ENCODE measurements around the gene INPP5A. TPM values are rescaled to one million over a fixed set of nuclear protein-coding genes. Genes with fewer than 3 reads are reported as not detected.

Gene INPP5A
- total RNA-seq, 1 donor from 2014 or later: 36.3 TPM

GRCh38 chr10:132548106-132548823 lies 10.7 kb downstream of the INPP5A start:
- H3K4me3 Mint-ChIP-seq (ENCODE audit: unreplicated experiment): no peak overlapping the region
- H3K27me3 Mint-ChIP-seq (ENCODE audit: unreplicated experiment): no peaks in the 10 kb centered on the region
- H3K27ac Mint-ChIP-seq (ENCODE audit: unreplicated experiment): no peak overlapping the region
- H3K4me1 Mint-ChIP-seq (ENCODE audit: low read depth, unreplicated experiment): peaks cover 4% of the 10 kb centered on the region
- H3K36me3 Mint-ChIP-seq (ENCODE audit: unreplicated experiment): no peaks in the 10 kb centered on the region
- no peak for DNase-seq
- TF ChIP-seq CTCF (IDR thresholded peaks at IDR 0.05; ENCODE audit: partially characterized antibody, unreplicated experiment): no peak
- peaks cover 3% of the 10 kb centered on the region for H3K9me3 Mint-ChIP-seq (ENCODE audit: unreplicated experiment)

GRCh38 chr10:132548869-132549268 lies 11.3 kb downstream of the INPP5A start:
- Mint-ChIP-seq H3K4me1 (ENCODE audit: low read depth, unreplicated experiment) (peaks cover 4% of the 10 kb centered on the region), H3K27ac (ENCODE audit: unreplicated experiment) (no peak overlapping the region), H3K4me3 (ENCODE audit: unreplicated experiment) (no peak overlapping the region), H3K9me3 (ENCODE audit: unreplicated experiment) (peaks cover 3% of the 10 kb centered on the region), H3K27me3 (ENCODE audit: unreplicated experiment) (no peaks in the 10 kb centered on the region), H3K36me3 (ENCODE audit: unreplicated experiment) (no peaks in the 10 kb centered on the region)
- no peak for TF ChIP-seq CTCF (IDR thresholded peaks at IDR 0.05; ENCODE audit: partially characterized antibody, unreplicated experiment)
- DNase-seq: no peak

GRCh38 chr10:132549371-132549770 lies 11.8 kb downstream of the INPP5A start:
- Mint-ChIP-seq H3K9me3 (ENCODE audit: unreplicated experiment) (peaks cover 3% of the 10 kb centered on the region), H3K4me3 (ENCODE audit: unreplicated experiment) (no peak overlapping the region), H3K27ac (ENCODE audit: unreplicated experiment) (no peak overlapping the region), H3K36me3 (ENCODE audit: unreplicated experiment) (no peaks in the 10 kb centered on the region), H3K27me3 (ENCODE audit: unreplicated experiment) (no peaks in the 10 kb centered on the region), H3K4me1 (ENCODE audit: low read depth, unreplicated experiment) (peaks cover 4% of the 10 kb centered on the region)
- DNase-seq: no peak
- TF ChIP-seq CTCF (IDR thresholded peaks at IDR 0.05; ENCODE audit: partially characterized antibody, unreplicated experiment): no peak

- no peaks in the 10 kb centered on the region for H3K4me1 Mint-ChIP-seq (ENCODE audit: low read depth, unreplicated experiment)
- no peak overlapping the region for H3K4me3 Mint-ChIP-seq (ENCODE audit: unreplicated experiment)
- no peak overlapping the region for H3K27ac Mint-ChIP-seq (ENCODE audit: unreplicated experiment)
- no peak for DNase-seq
- H3K36me3 Mint-ChIP-seq (ENCODE audit: unreplicated experiment): no peaks in the 10 kb centered on the region
- no peak for TF ChIP-seq CTCF (IDR thresholded peaks at IDR 0.05; ENCODE audit: partially characterized antibody, unreplicated experiment)
- H3K27me3 Mint-ChIP-seq (ENCODE audit: unreplicated experiment): peaks cover 3% of the 10 kb centered on the region
- no peaks in the 10 kb centered on the region for H3K9me3 Mint-ChIP-seq (ENCODE audit: unreplicated experiment)
These were observed 12.9 kb downstream of the INPP5A start for GRCh38 chr10:132550366-132551092.
